ENCODE results near the gene CLEC10A.
"Not testable (repeated sequence)": the region's sequence is repeated elsewhere in the genome, so short reads cannot be mapped to it uniquely, and the experiment has no call there.

The CLEC10A gene

DNA sequence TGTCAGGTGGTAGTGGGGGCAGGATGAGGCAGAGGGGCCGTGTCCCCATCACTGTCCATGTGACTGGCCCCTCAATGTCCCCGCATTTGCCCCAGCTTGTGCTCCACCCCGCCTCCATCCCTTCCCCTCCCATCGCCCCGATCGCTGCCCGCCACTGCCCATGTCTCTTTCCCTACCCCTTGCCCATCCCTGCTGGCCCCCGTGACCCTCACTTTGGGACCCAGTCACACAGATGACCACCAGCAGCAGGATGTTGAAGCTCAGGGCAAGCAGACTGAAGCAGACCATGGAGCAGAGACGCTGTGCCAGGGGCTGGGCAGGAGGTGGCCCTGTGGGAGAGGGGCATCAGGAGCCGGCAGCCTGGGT is 28.5 kb upstream of the CLEC10A start:
- DNase-seq, result no peak

DNA sequence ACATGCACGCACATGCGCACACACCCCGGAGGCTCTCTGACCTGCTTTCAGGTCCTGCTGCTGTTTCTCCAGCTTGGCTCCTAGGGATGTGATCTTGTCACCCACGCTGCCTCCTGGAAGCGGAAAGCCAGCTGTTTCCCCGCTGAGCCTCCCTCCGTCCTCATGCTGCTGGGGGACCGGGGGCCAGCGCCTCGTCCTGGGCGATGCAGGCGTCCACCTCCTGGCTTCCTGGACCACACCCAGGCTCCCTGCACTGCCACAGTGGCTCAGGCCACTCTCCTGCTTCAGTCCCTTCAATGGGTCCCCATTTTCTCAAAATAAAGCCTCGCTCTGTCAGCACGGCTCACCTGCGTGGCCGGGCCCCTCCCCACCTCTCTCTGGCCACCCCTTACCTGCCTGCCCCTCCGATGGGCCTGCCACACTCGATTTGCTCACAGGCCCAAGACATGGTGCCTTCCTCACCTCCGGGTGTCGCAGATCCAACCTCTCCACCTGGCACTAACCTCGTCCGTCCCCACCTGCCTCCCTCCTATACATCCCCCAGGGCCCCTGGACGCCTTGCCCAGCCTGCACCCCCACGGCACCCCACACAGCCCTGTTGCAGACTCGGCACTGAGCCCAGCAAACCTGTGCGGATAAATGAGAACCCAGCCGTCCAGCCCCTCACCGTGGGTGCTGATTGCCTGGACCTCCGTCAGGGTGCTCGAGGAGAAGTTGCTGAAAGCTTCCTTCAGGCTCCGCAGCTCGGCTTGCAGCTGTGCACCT is 27.9 kb upstream of the CLEC10A start:
- DNase-seq, result no peak

DNA sequence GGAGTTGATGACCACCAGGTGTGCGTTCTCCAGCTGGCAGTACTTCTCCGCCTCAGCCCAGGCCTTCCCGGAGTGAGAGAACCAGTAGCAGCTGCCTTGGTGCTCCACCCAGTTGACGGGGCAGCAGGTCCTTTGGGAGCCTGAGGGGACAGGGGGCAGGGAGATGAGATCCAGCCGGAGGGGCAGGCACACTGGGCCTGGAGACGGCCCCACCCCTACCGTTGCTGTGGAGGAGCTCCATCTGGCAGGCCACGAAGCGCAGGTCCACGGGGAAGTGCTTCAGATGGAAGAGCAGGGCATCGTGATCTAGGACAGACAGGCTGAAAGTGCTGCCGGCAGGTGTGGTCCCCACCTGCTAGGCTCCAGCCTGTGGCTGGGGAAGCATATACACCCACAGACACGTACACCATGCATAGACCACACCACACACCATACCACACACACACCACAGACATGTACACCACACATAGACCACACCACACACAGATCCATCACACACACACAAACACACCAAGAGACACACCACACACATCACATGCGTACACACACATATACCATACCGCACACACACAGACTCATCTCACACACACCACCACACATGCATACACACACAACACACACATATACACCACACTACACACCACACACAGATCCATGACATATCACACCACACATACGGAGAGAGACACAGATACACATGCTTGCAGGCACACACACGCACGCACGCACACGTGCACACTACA is 27.1 kb upstream of the CLEC10A start:
- DNase-seq, result no peak

DNA sequence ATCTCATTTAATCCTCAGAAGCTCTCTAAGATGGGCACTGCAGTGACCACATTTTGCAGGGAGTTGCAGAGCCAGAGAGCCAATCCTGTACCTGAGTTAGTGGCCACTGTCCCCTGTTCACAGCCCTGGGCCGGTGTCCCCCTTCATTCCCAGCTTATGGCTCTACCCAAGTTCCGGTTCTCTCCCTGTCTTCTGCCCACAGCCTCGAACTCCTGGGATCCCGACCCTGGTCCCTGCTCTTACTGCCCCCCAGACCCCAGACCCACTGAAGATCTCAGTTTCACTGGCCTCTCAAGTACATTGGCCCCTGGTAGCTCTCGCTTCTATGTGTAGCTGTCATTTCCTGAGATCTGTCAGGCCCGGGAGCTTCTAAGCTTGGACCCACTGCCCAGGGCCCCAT is 22.4 kb upstream of the CLEC10A start:
- DNase-seq, result no peak

DNA sequence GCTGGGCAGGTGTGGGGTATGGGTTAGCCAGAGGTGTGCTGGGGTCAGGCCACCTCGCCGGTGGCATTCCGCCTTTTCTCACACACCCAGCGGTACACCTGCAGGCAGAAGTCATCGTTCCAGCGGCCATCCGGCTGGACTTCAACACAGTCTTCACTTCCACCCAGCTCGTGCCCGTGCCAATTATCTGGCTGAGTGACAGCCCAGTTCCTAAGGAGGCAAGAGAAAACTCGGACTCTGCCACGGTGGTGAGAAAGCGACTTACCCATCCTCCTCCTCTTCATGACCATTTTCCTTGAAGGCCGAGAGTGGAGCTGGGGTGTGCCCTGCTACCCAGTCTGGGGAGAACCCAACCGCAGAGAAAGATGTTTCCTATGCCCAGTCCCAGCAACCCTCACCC is 21.5 kb upstream of the CLEC10A start:
- no peak for DNase-seq

DNA sequence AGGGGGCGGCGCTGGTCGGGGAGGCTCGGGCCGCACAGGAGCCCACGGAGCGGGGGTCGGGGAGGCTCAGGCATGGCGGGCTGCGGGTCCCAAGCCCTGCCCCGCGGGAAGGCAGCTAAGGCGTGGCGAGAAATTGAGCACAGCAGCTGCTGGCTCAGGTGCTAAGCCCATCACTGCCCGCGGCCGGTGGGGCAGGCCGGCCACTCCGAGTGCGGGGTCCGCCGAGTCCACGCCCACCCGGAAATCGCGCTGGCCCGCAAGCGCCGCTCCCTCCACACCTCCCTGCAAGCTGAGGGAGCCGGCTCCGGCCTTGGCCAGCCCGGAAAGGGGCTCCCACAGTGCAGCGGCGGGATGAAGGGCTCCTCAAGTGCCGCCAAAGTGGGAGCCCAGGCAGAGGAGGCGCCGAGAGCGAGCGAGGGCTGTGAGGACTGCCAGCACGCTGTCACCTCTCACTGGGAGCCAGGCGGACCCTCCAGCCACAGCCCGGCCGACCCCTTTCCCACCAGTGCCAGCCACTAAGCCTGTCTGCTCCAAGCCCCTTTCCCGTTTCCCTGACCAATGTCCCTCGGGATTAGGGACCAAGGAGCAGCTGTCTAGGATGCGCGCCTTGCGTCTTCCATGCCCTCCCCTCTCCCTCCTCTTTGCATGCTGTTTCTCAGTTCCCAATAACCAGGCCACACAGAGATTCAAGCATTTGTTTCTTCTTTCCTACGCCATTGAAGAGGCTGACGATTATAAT is 20.8 kb upstream of the CLEC10A start:
- peak; percentile 70 for DNase-seq

DNA sequence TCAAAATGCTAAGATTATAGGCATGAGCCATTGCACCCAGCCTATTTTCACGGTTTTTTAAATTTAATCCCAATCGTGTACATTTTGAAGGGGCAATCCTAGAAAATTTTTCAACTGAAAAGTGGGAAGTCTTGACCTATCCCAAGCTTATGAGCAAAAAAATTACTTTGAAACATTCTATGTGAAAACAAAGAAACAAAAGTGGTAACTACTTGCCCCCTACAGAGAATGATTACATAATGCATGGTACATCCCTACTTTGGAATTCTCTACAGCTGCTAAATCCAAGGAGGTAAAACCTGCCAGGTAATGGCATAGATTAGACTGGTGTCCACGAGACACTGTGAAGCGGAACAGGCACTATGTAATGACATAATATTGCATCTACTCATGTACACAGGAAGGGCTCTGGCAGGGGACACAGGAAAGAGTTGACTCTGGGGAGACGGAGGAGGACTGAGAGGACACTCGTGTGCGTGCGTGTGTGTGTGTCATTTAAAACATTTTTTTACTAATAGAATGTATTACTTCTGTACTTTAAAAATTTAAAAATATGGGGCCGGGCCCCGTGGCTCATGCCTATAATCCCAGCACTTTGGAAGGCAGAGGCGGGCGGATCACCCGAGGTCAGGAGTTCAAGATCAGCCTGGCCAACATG is 18.9 kb upstream of the CLEC10A start:
- DNase-seq, result no peak

DNA sequence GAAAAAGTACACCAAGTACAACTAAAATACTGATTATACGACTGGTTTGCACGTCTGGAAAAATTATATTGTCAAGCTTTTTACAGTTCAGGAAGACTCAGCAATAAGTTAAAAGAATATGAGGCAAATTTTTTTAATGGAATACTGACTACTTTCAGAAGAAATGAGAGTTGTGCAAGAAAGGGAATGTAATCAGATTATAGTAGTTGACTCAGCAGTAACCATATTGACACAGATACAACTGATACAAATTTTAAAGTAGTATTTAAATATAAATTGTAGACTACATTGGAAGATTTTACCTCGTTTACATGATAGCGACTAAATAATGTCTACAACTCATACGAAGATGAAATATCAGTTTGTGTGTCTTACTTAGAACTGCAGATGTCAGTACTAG is 17.9 kb upstream of the CLEC10A start:
- DNase-seq, result no peak

DNA sequence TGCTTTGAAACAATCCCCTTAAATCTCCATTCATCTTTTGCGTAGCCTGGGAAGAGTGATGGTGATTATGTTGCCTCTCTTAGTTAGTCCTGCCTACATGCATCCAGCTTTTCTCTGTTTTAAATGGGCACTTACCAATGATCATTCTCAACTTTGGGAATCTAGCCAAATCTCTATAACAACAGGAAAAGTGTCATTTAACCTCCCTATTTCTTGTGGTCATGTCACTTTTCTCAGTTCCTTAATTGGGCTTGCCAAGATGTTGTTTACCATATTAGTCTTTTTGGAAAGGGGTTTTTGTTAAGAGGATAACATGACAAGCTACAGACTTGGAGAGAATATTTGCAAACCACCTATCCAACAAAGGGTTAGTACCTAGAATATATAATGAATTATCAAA is 15.6 kb upstream of the CLEC10A start:
- DNase-seq, result no peak

DNA sequence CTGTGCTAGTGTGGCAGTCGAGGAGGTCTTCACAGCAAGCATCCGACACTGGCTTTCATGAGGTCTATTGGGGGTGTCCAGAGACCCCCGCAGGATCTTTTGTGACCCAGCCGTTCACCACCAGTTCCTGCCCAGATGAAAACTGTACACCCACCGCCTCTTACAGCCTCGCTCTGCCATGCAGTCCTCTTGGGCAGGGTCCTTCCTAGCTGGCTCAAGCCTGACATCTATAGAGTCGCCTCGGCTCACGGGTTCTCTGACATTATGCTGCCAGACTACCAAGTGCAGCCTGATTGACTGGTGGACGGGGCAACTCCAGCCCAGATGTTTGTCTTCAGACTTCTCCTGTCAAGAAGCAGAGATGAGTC is 14.6 kb upstream of the CLEC10A start:
- DNase-seq, result no peak

DNA sequence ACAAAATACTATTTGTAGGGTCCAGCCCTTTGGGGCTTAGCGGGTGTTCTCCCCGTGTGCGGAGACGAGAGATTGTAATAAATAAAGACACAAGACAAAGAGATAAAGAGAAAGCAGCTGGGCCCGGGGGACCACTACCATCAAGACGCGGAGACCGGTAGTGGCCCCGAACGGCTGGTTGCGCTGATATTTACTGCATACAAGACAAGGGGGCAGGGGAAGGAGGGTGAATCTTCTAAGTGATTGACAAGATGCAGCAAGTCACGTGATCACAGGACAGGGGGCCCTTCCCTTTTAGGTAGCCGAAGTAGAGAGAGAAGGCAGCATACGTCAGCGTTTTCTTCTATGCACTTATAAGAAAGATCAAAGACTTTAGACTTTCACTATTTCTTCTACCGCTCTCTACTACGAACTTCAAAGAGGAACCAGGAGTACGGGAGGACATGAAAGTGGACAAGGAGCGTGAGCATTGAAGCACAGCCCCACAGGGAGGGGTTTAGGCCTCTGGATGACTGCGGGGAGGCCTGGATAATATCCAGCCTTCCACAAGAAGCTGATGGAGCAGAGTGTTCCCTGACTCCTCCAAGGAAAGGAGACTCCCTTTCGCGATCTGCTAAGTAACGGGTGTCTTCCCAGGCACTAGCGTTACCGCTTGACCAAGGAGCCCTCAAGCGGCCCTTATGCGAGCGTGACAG is 11.4 kb upstream of the CLEC10A start:
- DNase-seq, result not testable (repeated sequence)

DNA sequence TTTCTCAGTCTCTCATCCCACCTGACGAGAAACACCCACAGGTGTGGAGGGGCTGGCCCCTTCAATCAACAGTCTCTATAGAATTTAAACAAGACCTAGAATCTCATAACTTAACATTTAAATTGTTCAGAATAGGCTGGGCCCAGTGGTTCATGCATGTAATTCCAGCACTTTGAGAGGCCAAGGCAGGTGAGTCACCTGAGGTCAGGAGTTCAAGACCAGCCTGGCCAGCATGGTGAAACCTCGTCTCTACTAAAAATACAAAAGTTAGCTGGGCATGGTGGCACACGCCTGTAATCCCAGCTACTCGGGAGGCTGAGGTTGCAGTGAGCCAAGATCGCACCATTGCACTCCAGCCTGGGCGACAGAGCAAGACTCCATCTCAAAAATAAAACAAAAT is 9.5 kb upstream of the CLEC10A start:
- DNase-seq, result not testable (repeated sequence)

DNA sequence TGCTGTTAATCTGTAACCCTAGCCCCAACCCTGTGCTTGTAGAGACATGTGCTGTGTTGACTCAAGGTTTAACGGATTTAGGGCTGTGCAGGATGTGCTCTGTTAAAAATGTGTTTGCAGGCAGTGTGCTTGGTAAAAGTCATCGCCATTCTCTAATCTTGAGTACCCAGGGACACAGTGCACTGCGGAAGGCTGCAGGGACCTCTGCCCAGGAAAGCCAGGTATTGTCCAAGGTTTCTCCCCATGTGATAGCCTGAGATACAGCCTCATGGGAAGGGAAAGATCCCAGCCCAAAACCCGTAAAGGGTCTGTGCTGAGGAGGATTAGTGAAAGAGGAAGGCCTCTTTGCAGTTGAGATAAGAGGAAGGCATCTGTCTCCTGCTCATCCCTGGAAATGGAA is 8.4 kb upstream of the CLEC10A start:
- DNase-seq, result peak; percentile 77

DNA sequence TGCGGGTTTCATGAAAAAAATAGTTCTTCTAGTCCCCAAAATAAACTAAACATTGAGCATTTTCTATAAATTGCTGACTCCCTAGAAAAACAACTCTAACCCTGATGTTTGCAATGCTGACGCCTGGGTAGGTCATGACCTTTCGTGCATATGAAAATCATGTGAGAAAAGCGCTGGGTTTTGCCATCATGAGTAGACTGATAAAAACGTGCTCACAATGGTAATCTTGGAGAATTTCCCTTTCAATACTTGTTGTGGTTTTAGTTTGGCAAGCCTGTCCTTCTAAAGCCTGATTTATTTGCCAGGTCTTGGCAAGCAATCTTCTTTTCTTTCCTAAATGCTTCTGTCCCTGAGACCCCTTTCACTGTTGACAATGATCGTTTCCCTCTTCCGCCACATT is 4.0 kb upstream of the CLEC10A start:
- DNase-seq, result no peak

DNA sequence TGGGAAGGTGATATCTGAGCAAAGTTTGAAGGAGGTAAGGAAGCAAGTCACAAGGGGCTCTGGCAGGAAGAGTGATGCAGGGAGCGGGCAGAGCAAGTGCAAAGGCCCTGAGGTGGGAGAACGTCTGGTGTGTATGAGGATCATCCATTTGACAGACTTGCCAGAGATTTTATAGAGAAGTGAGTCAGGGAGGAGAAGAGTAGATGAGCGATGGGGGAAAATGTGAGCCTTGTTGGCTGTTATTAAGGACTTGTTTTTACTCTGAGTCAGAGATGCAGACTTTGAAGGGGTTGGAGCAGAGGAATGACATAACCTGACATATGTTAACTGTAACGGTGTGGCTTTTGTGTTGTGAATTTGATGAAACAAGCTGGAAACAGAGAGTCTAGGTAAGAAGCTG is 3.5 kb upstream of the CLEC10A start:
- no peak for DNase-seq

DNA sequence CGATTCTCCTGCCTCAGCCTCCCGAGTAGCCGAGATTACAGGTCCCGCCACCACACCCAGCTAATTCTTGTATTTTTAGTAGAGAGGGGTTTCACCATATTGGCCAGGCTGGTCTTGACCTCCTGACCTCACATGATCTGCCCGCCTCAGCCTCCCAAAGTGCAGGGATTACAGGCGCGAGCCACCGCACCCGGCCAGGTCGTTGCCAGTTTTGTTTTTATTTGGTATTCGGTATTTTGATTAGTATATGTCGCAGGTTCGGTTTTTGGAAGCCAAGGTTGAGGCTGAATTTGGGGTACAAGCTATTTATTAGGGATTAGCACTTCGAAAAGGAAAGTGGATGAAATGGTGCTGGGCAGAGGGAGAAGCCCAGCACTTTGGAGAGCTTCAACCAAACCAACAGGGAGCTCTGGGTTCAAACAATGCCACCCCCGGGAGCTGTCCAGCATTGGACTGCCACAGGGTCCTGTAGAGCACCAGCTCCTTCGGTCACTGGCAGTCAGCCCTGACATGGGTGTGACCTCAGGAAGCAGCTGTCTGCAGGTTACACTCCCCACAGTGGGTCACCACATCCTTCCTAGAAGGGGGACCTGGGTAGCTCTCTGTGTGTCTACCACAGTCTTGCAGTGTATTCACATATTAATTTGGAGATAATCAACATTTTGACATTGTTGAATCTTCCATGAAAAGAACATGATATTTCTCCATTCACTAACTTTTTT is 1.5 kb upstream of the CLEC10A start:
- DNase-seq, result no peak

DNA sequence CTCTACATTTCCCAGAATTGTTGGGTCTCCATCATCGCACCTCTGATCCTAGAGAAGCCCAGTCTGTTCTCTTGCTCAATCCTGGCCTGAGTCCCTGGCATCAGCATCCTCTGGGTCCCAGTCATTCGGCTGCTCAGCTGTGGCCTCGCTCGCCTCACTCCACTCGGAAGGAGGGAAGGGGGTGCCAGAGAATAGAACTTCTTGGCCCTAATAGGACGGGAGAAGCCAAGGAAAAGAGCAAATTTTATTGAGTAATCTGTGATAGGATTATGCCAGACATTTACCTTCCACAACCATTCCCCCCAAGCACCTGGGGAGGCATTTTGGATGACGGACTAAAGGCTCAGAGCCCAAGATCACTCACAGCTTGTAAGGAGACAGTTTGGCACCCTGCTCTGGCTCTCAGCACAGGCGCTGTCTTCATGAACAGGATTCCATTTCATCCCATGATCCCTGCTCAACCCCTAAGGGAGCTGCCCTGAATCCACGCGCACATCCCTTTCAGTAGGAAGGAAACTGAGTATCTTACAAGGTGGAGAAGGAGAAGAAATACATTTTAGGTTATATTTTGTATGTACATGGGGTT is 498 bp upstream of the CLEC10A start:
- DNase-seq, result no peak

DNA sequence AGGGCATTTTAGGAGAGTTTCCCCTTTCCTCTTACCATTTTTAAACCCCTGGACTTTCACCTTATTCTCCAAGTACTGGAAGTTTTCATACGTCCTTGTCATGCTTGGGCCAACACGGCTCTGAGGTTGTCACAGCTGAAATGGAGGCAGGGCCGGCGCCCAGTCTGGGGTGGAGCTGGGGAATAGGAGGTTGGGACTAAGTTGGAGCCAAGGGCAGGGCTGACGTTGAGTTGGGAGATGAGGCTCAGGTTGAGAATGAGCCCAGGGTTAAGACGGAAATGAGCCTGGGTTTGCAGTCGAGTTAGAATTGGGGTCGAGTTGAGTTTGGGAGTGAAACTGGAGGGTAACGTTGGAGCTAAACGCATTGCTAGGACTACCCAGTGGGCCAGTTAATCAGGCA is 1.3 kb downstream of the CLEC10A start:
- no peak for DNase-seq

DNA sequence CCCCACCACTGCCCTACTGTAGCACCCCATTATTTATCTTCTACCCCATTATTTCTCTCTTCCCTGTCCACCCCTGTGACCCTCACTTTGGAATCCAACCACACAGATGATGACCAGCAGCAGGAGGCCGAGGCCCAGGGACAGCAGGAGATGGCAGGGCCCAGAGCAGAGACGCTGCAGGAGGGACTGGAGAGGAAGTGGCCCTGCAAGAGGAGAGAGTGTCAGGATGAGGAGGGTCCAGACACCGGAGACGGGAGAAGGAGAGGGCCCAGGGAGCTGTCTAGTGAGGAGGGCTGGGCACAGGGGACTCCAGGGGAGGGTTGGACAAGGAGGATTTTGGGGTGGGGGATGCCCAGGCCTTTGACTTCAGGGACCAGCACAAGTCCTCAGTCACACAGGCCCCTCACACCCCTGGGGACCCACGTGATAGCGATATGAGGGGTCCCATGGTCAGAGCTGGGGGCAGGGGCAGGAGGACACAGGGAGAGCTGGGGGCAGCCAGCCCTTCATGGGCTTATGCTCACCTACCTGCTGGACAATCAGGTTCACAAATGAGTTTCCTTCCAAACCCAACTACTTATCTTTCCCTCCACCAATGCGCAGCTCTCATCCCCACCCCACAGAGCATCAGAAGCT is 2.0 kb downstream of the CLEC10A start:
- no peak for DNase-seq

DNA sequence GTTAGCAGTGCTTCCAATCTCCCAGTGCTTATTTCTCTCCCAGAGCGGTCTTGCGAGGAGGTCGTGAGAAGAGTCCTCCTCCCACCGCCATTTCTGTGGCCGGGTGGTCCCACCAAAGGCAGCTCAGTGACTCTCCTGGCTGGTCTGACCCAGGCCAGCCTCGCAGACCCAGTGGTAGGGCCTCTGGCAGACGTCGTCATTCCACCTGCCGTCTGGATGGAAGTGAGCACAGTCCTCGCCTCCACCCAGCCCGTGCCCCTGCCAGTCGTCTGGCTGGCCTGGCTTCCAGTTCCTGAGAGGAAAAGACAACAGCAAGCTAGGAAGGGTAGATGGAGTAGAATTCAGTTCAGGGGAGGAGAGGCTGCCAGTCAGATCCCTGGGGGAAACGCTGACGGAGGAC is 5.1 kb downstream of the CLEC10A start:
- no peak for DNase-seq

DNA sequence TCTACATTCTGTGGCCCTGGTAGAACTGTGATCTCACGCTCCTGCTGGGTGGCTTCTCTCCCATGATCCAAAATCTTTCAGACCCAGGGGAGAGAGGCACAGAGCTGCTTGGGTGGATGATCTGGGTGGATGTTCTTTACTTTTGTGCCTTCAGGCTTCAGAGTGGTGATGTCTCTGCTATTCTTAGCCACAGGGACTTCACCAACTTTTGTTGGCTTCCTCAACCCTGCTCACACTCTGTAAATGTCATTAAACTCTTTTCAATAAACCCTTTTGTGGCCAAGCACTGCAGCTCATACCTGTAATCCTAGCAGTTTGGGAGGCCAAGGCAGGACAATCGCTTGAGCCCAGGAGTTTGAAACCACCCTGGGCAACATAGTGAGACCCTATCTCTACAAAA is 7.6 kb downstream of the CLEC10A start:
- DNase-seq, result no peak

Data from NCI-H82 (cell line).